ENCODE data around the gene NCL.

- TF ChIP-seq POLR2A (IDR thresholded peaks at IDR 0.05) (no peak), CTCF (IDR thresholded peaks at IDR 0.05) (no peak), POLR2AphosphoS5 (IDR thresholded peaks at IDR 0.05) (no peak)
Measured at GRCh38 chr2:231415029-231415428, 49.3 kb downstream of the NCL start.
